ENCODE measurements around the gene POU5F2. TPM values are rescaled to one million over a fixed set of nuclear protein-coding genes. Genes with fewer than 3 reads are reported as not detected.

Gene POU5F2
- total RNA-seq, 1 donor from 2014 or later, result 1.5 TPM

DNA sequence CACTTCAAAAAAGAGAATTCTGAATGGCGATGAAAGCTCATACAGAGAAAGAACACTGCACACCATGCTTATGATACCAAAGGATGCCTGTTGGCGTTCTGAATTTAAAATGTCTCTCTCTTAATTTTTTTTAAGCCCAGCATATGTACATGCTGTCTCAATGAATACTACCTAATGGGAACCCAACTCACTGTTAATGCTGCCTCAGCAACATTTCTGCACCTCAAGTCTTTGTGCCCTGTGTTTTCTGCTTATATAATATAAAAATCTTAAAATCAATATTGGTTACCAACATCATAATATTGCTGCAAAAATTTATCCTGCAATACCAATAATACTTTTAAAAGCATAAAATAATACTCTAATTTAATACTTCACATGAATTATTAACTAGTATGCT, 44.1 kb upstream of the POU5F2 start:
- Mint-ChIP-seq H3K27ac (ENCODE audit: unreplicated experiment) (no peak overlapping the region), H3K36me3 (ENCODE audit: unreplicated experiment) (no peaks in the 10 kb centered on the region), H3K4me1 (ENCODE audit: low read depth, unreplicated experiment) (no peaks in the 10 kb centered on the region), H3K9me3 (ENCODE audit: unreplicated experiment) (no peaks in the 10 kb centered on the region), H3K4me3 (ENCODE audit: unreplicated experiment) (no peak overlapping the region), H3K27me3 (ENCODE audit: unreplicated experiment) (no peaks in the 10 kb centered on the region)
- no peak for DNase-seq
- TF ChIP-seq, protein P1, sequence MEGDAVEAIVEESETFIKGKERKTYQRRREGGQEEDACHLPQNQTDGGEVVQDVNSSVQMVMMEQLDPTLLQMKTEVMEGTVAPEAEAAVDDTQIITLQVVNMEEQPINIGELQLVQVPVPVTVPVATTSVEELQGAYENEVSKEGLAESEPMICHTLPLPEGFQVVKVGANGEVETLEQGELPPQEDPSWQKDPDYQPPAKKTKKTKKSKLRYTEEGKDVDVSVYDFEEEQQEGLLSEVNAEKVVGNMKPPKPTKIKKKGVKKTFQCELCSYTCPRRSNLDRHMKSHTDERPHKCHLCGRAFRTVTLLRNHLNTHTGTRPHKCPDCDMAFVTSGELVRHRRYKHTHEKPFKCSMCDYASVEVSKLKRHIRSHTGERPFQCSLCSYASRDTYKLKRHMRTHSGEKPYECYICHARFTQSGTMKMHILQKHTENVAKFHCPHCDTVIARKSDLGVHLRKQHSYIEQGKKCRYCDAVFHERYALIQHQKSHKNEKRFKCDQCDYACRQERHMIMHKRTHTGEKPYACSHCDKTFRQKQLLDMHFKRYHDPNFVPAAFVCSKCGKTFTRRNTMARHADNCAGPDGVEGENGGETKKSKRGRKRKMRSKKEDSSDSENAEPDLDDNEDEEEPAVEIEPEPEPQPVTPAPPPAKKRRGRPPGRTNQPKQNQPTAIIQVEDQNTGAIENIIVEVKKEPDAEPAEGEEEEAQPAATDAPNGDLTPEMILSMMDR (IDR thresholded peaks at IDR 0.05; ENCODE audit: partially characterized antibody, unreplicated experiment), result no peak

DNA sequence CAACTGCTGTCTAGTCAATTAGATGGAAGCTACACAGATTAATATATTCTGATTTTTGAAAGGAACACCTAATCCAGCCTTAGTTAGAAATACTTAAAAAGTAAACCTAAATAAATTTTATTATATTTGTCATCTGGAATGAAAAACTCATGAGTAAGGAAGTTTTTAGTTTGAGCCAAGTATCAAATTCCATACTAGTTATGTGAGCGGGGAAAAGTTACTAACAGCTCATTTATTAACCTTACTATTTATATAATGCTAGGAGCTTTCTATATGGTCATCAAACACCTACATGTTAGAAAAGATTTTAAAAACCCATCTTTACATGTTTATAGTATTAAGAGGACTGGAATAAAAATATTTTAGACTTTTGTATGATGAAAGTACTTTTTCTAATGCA, 41.6 kb upstream of the POU5F2 start:
- no peaks in the 10 kb centered on the region for H3K4me1 Mint-ChIP-seq (ENCODE audit: low read depth, unreplicated experiment)
- no peak overlapping the region for H3K4me3 Mint-ChIP-seq (ENCODE audit: unreplicated experiment)
- H3K36me3 Mint-ChIP-seq (ENCODE audit: unreplicated experiment), result no peaks in the 10 kb centered on the region
- DNase-seq, result no peak
- no peak overlapping the region for H3K27ac Mint-ChIP-seq (ENCODE audit: unreplicated experiment)
- no peaks in the 10 kb centered on the region for H3K27me3 Mint-ChIP-seq (ENCODE audit: unreplicated experiment)
- no peaks in the 10 kb centered on the region for H3K9me3 Mint-ChIP-seq (ENCODE audit: unreplicated experiment)
- TF ChIP-seq, protein P1 (IDR thresholded peaks at IDR 0.05; ENCODE audit: partially characterized antibody, unreplicated experiment), result no peak

DNA sequence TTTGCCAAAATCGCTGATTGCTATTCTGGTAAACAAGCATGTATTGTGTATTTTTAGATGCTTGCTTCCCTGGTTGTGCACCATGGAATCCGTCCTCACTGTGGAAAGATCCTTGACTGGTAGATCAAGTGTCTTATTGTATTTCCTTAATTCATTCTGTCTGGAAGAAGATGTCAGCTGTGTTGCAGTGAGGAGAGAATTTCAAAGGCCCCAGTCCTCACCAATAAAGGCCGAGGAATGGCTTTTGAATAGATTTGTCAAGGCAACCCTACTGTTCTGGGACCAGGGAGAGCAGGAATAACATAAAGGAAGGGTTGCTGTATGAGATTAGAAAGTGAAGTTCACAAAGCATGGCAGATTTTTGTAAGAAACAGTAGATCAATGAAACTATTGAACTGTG, 36.2 kb upstream of the POU5F2 start:
- TF ChIP-seq, protein P1 (IDR thresholded peaks at IDR 0.05; ENCODE audit: partially characterized antibody, unreplicated experiment), result no peak
- Mint-ChIP-seq H3K36me3 (ENCODE audit: unreplicated experiment) (no peaks in the 10 kb centered on the region), H3K9me3 (ENCODE audit: unreplicated experiment) (no peaks in the 10 kb centered on the region), H3K4me3 (ENCODE audit: unreplicated experiment) (no peak overlapping the region), H3K27me3 (ENCODE audit: unreplicated experiment) (no peaks in the 10 kb centered on the region), H3K4me1 (ENCODE audit: low read depth, unreplicated experiment) (no peaks in the 10 kb centered on the region), H3K27ac (ENCODE audit: unreplicated experiment) (no peak overlapping the region)
- no peak for DNase-seq

DNA sequence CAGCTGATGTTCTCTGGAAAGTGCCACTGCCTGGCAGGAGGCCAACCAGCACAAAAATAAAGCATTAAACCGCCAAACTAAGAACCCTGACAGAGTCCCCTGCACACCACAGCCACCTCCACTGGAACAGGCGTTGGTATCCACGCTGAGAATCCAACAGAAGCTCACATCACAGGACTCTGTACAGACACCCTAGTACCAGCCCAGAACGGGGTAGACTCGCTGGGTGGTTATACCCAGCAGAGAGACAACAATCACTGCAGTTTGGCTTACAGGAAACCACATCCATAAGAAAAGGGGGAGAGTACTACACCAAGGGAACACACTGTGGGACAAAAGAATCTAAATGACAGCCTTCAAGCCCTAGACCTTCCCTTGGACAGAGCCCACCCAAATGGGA, 15.0 kb upstream of the POU5F2 start:
- H3K27me3 Mint-ChIP-seq (ENCODE audit: unreplicated experiment), result peaks cover 4% of the 10 kb centered on the region
- peaks cover 4% of the 10 kb centered on the region for H3K4me1 Mint-ChIP-seq (ENCODE audit: low read depth, unreplicated experiment)
- peaks cover 5% of the 10 kb centered on the region for H3K9me3 Mint-ChIP-seq (ENCODE audit: unreplicated experiment)
- no peak overlapping the region for H3K4me3 Mint-ChIP-seq (ENCODE audit: unreplicated experiment)
- peaks cover 23% of the 10 kb centered on the region for H3K36me3 Mint-ChIP-seq (ENCODE audit: unreplicated experiment)
- TF ChIP-seq, protein P1 (IDR thresholded peaks at IDR 0.05; ENCODE audit: partially characterized antibody, unreplicated experiment), result no peak
- no peak overlapping the region for H3K27ac Mint-ChIP-seq (ENCODE audit: unreplicated experiment)
- no peak for DNase-seq

DNA sequence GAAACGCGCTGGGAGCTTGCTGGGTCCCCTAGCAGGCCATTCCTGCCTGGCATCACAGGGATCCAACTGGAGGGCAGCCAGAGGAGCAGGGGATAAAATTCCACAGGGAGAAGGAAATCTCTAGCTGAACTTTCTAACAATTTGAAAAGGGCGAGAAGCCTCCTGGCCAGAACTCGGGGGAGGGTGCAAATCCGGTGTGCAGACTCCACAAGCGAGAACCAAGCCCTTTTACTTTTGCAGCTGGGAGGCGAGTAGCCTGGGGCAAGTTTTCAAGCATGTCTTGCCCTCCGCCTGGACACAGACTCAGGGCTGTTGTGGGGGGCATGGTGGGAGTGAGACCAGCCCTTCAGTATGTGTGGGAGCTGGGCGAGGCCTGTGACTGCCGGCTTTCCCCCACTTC, 14.3 kb upstream of the POU5F2 start:
- TF ChIP-seq, protein P1 (IDR thresholded peaks at IDR 0.05; ENCODE audit: partially characterized antibody, unreplicated experiment), result no peak
- Mint-ChIP-seq H3K4me1 (ENCODE audit: low read depth, unreplicated experiment) (peaks cover 4% of the 10 kb centered on the region), H3K4me3 (ENCODE audit: unreplicated experiment) (no peak overlapping the region), H3K27ac (ENCODE audit: unreplicated experiment) (no peak overlapping the region), H3K36me3 (ENCODE audit: unreplicated experiment) (peaks cover 19% of the 10 kb centered on the region), H3K27me3 (ENCODE audit: unreplicated experiment) (peaks cover 4% of the 10 kb centered on the region), H3K9me3 (ENCODE audit: unreplicated experiment) (peaks cover 2% of the 10 kb centered on the region)
- DNase-seq, result no peak
